KMS-11 (cell line): ENCODE data around the gene EXOC7.

Experiments
- H2AFZ ChIP-seq: fragments of 200-600 bp; sonication (generic); 2 replicates; pipeline ENCODE4 v1.6.1; 2016; ENCODE audit warnings: antibody characterized with exemption, mixed run types, low read depth
- H3K27ac ChIP-seq: fragments of 200-600 bp; sonication (generic); 2 replicates; pipeline ENCODE4 v1.6.1; 2016; ENCODE audit warnings: mild to moderate bottlenecking, mixed run types
- H3K27me3 ChIP-seq: fragments of 200-600 bp; sonication (generic); 2 replicates; pipeline ENCODE4 v1.6.1; 2017; ENCODE audit warnings: mild to moderate bottlenecking, low read depth, mixed run types, moderate library complexity; ENCODE audit not compliant: insufficient read depth
- H3K36me3 ChIP-seq: fragments of 200-600 bp; sonication (generic); 2 replicates; pipeline ENCODE4 v1.6.1; 2017; ENCODE audit warnings: mild to moderate bottlenecking, mixed run types; ENCODE audit not compliant: insufficient read depth
- H3K4me1 ChIP-seq: fragments of 200-600 bp; sonication (generic); 2 replicates; pipeline ENCODE4 v1.6.1; 2016; ENCODE audit warnings: mild to moderate bottlenecking, low read depth, mixed run types; ENCODE audit not compliant: poor library complexity, severe bottlenecking
- H3K4me2 ChIP-seq: fragments of 200-600 bp; sonication (generic); 2 replicates; pipeline ENCODE4 v1.7.0; 2016; ENCODE audit warnings: mild to moderate bottlenecking, mixed run types
- H3K4me3 ChIP-seq: fragments of 200-600 bp; sonication (generic); IDR thresholded peaks from 2 replicates; pipeline ENCODE4 v1.6.1; 2017; ENCODE audit warnings: low read depth, low read length, mixed read lengths; ENCODE audit not compliant: insufficient read depth
- H3K79me2 ChIP-seq: fragments of 200-600 bp; sonication (generic); 2 replicates; pipeline ENCODE4 v1.6.1; 2016; ENCODE audit warnings: low read depth, mixed run types; ENCODE audit not compliant: insufficient read depth
- H3K9ac ChIP-seq: fragments of 200-600 bp; sonication (generic); 2 replicates; pipeline ENCODE4 v1.6.1; 2016; ENCODE audit warnings: mild to moderate bottlenecking, mixed run types
- H4K20me1 ChIP-seq: fragments of 200-600 bp; sonication (generic); 2 replicates; pipeline ENCODE4 v1.6.1; 2016; ENCODE audit warnings: mild to moderate bottlenecking, mixed run types; ENCODE audit not compliant: insufficient read depth
- CTCF ChIP-seq: fragments of 200-600 bp; sonication (generic); conservative IDR thresholded peaks from 2 replicates; pipeline ENCODE4 v1.6.1; 2017; ENCODE audit warnings: low read depth, mild to moderate bottlenecking, antibody characterized with exemption, low read length, moderate library complexity, mixed read lengths

The EXOC7 gene

GRCh38 chr17:76040376-76040775 lies 63.2 kb downstream of the EXOC7 start:
- no peak overlapping the region for H3K4me3 ChIP-seq
- H2AFZ ChIP-seq: no peak overlapping the region
- H3K4me1 ChIP-seq: no peaks in the 10 kb centered on the region
- no peak overlapping the region for H3K4me2 ChIP-seq
- H3K36me3 ChIP-seq: peaks cover 11% of the 10 kb centered on the region; the same call in 1 of the 2 replicates
- H4K20me1 ChIP-seq: no peaks in the 10 kb centered on the region
- no peaks in the 10 kb centered on the region for H3K79me2 ChIP-seq
- H3K27ac ChIP-seq: no peak overlapping the region
- no peak for TF ChIP-seq CTCF
- no peak overlapping the region for H3K9ac ChIP-seq
- no peaks in the 10 kb centered on the region for H3K27me3 ChIP-seq

- Histone ChIP-seq H2AFZ (no peak overlapping the region), H3K4me1 (no peaks in the 10 kb centered on the region), H3K9ac (no peak overlapping the region), H3K36me3 (peaks cover 4% of the 10 kb centered on the region; the same call in 1 of the 2 replicates), H3K27me3 (no peaks in the 10 kb centered on the region), H4K20me1 (no peaks in the 10 kb centered on the region), H3K79me2 (no peaks in the 10 kb centered on the region), H3K4me3 (no peak overlapping the region), H3K27ac (no peak overlapping the region), H3K4me2 (no peak overlapping the region)
- no peak for TF ChIP-seq CTCF
These were observed 64.5 kb downstream of the EXOC7 start for GRCh38 chr17:76039121-76039520.

- Histone ChIP-seq H3K36me3 (peaks cover 4% of the 10 kb centered on the region; the same call in 1 of the 2 replicates), H2AFZ (no peak overlapping the region)
- TF ChIP-seq CTCF: no peak
These were observed 65.5 kb downstream of the EXOC7 start for GRCh38 chr17:76038050-76038449.

GRCh38 chr17:76036497-76037261 lies 66.9 kb downstream of the EXOC7 start:
- no peaks in the 10 kb centered on the region for H3K79me2 ChIP-seq
- H2AFZ ChIP-seq: no peak overlapping the region
- no peaks in the 10 kb centered on the region for H4K20me1 ChIP-seq
- H3K4me3 ChIP-seq: no peak overlapping the region
- H3K27me3 ChIP-seq: no peaks in the 10 kb centered on the region
- H3K36me3 ChIP-seq: peaks cover 4% of the 10 kb centered on the region; the same call in 1 of the 2 replicates
- H3K4me1 ChIP-seq: no peaks in the 10 kb centered on the region
- H3K9ac ChIP-seq: no peak overlapping the region
- TF ChIP-seq CTCF: no peak
- no peak overlapping the region for H3K27ac ChIP-seq
- no peak overlapping the region for H3K4me2 ChIP-seq

More at GRCh38 chr17:76038050-76038449, 65.5 kb downstream of the EXOC7 start:
- H3K4me2 ChIP-seq: no peak overlapping the region
- H3K79me2 ChIP-seq: no peaks in the 10 kb centered on the region
- no peaks in the 10 kb centered on the region for H4K20me1 ChIP-seq
- H3K9ac ChIP-seq: no peak overlapping the region
- H3K4me3 ChIP-seq: no peak overlapping the region
- no peaks in the 10 kb centered on the region for H3K27me3 ChIP-seq
- no peaks in the 10 kb centered on the region for H3K4me1 ChIP-seq
- H3K27ac ChIP-seq: no peak overlapping the region
